ENCODE measurements around the gene TRMO.

Gene TRMO

DNA sequence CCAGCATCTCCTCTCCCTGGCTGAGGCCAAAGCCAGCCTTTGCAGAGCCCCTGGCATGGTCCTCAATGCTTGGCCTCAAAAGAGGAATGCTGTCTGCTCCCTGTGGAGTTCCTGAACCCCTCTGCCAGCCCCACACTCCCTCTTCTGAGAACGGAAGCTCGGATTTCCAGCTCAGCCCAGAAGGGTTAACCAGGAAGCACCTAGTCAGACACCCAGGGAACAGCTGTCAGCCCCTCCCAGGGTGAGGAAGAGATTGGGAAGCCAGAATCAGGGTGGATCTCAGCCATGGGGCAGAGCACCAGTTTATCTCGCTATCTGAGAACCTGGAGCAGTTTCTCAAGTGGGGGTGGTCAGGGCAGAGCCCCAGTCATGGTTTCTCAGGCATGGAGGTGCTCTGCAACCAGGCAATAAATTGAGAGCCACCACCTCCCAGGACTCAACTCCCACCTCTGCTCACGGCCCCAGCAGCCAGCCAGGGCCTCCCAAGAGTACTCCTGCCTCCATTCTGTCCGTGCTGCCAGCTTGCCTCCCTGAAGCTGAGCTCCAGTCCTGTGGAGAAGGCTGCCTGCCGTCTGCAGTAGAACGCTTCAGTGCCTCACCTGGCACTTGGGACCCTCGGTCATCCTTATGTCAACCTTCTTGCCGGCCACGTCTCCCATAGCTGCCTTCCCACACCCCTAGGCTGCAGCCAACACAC is 61.7 kb downstream of the TRMO start:
- in situ Hi-C loops (cut with HindIII; ENCODE audit: low pct_ligation_motif_present, low sequenced_read_pairs), result no loop called here

DNA sequence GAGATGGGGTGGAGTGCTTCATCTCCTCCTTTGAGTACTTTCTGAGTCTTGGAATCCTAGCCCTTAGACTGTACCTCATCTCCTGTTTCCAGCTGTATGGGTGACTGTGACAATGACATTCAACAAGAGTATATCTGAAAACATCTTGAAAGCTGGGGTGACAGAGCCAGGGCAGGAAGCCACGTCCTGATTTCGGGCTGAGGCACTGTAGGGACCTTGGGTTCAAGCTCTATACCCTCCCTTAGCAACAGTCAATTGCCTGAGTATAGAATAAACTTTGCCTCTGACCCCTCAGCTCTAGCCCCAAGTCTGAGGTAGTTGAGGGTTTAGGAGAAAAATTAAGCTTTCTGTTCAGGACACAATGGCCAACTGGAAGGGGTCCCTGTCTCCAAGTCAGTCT is 63.0 kb downstream of the TRMO start:
- DNase-seq, result no peak
- in situ Hi-C loops (cut with HindIII; ENCODE audit: low pct_ligation_motif_present, low sequenced_read_pairs), result no loop called here
- no peaks in the 10 kb centered on the region for H3K36me3 ChIP-seq (replicated peaks)
- TF ChIP-seq, protein P1, sequence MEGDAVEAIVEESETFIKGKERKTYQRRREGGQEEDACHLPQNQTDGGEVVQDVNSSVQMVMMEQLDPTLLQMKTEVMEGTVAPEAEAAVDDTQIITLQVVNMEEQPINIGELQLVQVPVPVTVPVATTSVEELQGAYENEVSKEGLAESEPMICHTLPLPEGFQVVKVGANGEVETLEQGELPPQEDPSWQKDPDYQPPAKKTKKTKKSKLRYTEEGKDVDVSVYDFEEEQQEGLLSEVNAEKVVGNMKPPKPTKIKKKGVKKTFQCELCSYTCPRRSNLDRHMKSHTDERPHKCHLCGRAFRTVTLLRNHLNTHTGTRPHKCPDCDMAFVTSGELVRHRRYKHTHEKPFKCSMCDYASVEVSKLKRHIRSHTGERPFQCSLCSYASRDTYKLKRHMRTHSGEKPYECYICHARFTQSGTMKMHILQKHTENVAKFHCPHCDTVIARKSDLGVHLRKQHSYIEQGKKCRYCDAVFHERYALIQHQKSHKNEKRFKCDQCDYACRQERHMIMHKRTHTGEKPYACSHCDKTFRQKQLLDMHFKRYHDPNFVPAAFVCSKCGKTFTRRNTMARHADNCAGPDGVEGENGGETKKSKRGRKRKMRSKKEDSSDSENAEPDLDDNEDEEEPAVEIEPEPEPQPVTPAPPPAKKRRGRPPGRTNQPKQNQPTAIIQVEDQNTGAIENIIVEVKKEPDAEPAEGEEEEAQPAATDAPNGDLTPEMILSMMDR (IDR thresholded peaks at IDR 0.05; ENCODE audit: low read depth, low read length, missing control alignments), result no peak
- no peak overlapping the region for H3K27ac ChIP-seq
- no peak overlapping the region for H3K4me3 ChIP-seq (ENCODE audit: low read depth, low read length)
- H3K27me3 ChIP-seq (replicated peaks), result peaks cover 73% of the 10 kb centered on the region

More for the DNA sequence above, 61.7 kb downstream of the TRMO start:
- Histone ChIP-seq H3K27ac (no peak overlapping the region), H3K4me3 (ENCODE audit: low read depth, low read length) (no peak overlapping the region), H3K27me3 (replicated peaks) (peaks cover 60% of the 10 kb centered on the region), H3K36me3 (replicated peaks) (no peaks in the 10 kb centered on the region)
- TF ChIP-seq, protein P1 (IDR thresholded peaks at IDR 0.05; ENCODE audit: low read depth, low read length, missing control alignments), result no peak
- DNase-seq, result no peak

DNA sequence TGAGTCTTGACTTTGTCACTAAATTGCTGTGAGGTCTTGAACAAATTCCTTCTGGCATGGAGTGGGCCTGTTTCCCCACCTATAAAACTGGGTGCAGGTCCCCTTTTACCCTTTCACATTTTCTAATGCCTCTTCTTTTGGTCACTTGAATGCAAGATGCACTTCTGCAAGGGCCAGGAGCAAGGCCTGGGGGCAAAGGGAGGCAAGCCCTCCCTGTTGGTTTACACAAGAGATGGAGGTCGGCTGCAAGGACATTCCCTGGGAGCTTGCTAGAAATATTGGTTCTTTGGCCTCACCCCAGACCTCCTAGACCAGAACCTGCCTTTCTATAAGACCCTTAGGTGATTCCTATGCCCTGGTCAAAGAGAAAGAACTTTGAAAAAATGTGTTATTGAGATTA is 63.5 kb downstream of the TRMO start:
- TF ChIP-seq, protein P1 (IDR thresholded peaks at IDR 0.05; ENCODE audit: low read depth, low read length, missing control alignments), result no peak
- Histone ChIP-seq H3K27ac (no peak overlapping the region), H3K36me3 (replicated peaks) (no peaks in the 10 kb centered on the region), H3K27me3 (replicated peaks) (peaks cover 78% of the 10 kb centered on the region), H3K4me3 (ENCODE audit: low read depth, low read length) (no peak overlapping the region)
- in situ Hi-C loops (cut with HindIII; ENCODE audit: low pct_ligation_motif_present, low sequenced_read_pairs), result no loop called here
- DNase-seq, result no peak

DNA sequence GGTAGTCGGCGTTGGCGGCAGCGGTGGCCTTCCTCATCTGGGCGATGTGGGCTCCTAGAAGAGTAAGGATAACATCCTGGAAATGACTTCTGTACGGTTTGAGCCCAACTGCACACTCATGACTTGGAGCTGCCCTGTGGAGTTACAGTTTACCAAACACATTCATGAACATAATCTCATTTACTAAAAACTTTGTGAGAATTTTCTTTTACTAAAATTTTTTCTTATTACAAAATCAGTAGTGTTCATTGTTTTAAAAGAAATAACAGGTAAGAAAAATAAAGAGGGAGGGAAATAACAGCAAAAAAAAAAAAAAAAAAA is 63.9 kb downstream of the TRMO start:
- Histone ChIP-seq H3K4me3 (ENCODE audit: low read depth, low read length) (no peak overlapping the region), H3K36me3 (replicated peaks) (no peaks in the 10 kb centered on the region), H3K27ac (no peak overlapping the region), H3K27me3 (replicated peaks) (peaks cover 83% of the 10 kb centered on the region)
- TF ChIP-seq, protein P1 (IDR thresholded peaks at IDR 0.05; ENCODE audit: low read depth, low read length, missing control alignments), result no peak
- DNase-seq, result no peak
- in situ Hi-C loops (cut with HindIII; ENCODE audit: low pct_ligation_motif_present, low sequenced_read_pairs), result no loop called here

DNA sequence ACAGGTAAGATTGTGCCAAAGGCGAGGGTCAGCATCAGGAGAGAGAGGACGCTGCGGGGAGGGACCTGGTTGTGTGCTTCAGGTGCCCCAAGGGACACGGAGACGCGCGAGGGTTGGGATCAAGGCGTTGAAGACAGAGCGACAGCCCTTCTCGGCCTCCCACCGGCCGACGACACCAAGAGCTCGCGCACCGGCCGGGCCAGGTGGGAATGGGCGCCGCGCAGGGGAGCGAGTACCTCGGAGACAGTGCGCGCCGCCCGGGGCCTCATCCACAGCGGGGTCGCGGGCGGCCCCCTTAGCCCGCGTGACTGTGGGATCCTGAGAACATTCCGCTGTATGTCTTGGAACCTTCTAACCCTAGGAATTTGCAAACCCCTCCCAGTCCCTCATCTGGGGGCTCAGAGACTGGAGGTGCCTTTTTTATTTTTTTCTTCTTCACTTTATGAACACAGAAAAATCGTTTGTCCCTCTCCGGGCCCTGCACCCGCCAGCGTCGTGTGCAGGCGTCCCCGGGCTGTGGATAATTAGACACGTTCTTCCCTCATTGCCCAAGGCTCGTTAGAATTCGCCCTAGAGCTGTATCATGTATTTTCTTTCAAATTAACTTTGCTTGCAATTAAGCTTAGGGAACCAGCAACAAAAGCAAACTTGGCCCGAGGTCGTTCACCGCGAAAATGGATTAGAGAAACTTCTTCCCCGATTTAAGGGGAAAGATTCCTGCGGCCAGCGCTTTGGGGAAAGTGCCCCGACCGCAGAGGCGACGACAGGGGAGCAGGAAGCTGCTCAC is 64.5 kb downstream of the TRMO start:
- H3K36me3 ChIP-seq (replicated peaks), result no peaks in the 10 kb centered on the region
- in situ Hi-C loops (cut with HindIII; ENCODE audit: low pct_ligation_motif_present, low sequenced_read_pairs), result no loop called here
- DNase-seq, result no peak
- H3K4me3 ChIP-seq (ENCODE audit: low read depth, low read length), result no peak overlapping the region
- TF ChIP-seq, protein P1 (IDR thresholded peaks at IDR 0.05; ENCODE audit: low read depth, low read length, missing control alignments), result no peak
- peaks cover 88% of the 10 kb centered on the region for H3K27me3 ChIP-seq (replicated peaks)
- H3K27ac ChIP-seq, result no peak overlapping the region
